Endodermal cell (in vitro differentiated cells): Measurements from ENCODE around the gene SGF29. TPM values are rescaled to one million over a fixed set of nuclear protein-coding genes. Genes with fewer than 3 reads are reported as not detected.

ENCODE experiments used
- DNase-seq: peaks from one replicate; pipeline ENCODE4 v3.0.0-alpha.2; 2017
- H3K27ac ChIP-seq: 2 replicates; pipeline ENCODE4 v1.5.1; 2013; ENCODE audit warnings: mild to moderate bottlenecking, low read depth, low read length, moderate library complexity
- H3K27me3 ChIP-seq: 2 replicates; pipeline ENCODE4 v1.6.1; 2013; ENCODE audit warnings: mild to moderate bottlenecking, low read length, moderate library complexity; ENCODE audit not compliant: insufficient read depth, control insufficient read depth, poor library complexity, severe bottlenecking
- H3K36me3 ChIP-seq: 2 replicates; pipeline ENCODE4 v1.7.0; 2013; ENCODE audit warnings: mild to moderate bottlenecking, low read length, moderate library complexity; ENCODE audit not compliant: control insufficient read depth, insufficient read depth
- H3K4me1 ChIP-seq: one replicate; pipeline ENCODE4 v1.7.0; 2013; ENCODE audit warnings: low read length; ENCODE audit not compliant: control insufficient read depth, insufficient read depth
- H3K4me3 ChIP-seq: 2 replicates; pipeline ENCODE4 v1.5.1; 2013; ENCODE audit warnings: mild to moderate bottlenecking, low read length, moderate library complexity
- H3K9ac ChIP-seq: 2 replicates; pipeline ENCODE4 v1.6.1; 2013; ENCODE audit warnings: mild to moderate bottlenecking, low read length, moderate library complexity; ENCODE audit not compliant: poor library complexity, severe bottlenecking; ENCODE audit errors: extremely low read depth
- H3K9me3 ChIP-seq: 2 replicates; pipeline ENCODE4 v1.6.1; 2013; ENCODE audit warnings: mild to moderate bottlenecking, low read length, moderate library complexity; ENCODE audit not compliant: control insufficient read depth
- H3K27ac Mint-ChIP-seq: 2 replicates; pipeline ENCODE4 v1.8.0; 2020; ENCODE audit warnings: mixed read lengths
- H3K27me3 Mint-ChIP-seq: 2 replicates; pipeline ENCODE4 v1.8.0; 2021; ENCODE audit warnings: mild to moderate bottlenecking, mixed read lengths; ENCODE audit not compliant: insufficient read depth
- H3K36me3 Mint-ChIP-seq: 2 replicates; pipeline ENCODE4 v1.8.0; 2020; ENCODE audit warnings: low read depth, mixed read lengths
- H3K4me1 Mint-ChIP-seq: 2 replicates; pipeline ENCODE4 v1.8.0; 2020; ENCODE audit warnings: mixed read lengths
- H3K4me3 Mint-ChIP-seq: 2 replicates; pipeline ENCODE4 v1.8.0; 2020; ENCODE audit warnings: mild to moderate bottlenecking, moderate library complexity, mixed read lengths
- H3K9me3 Mint-ChIP-seq: 2 replicates; pipeline ENCODE4 v1.8.0; 2020; ENCODE audit warnings: mild to moderate bottlenecking, mixed read lengths
- WGBS, 2 experiments: methylation state at CpG; one replicate each; pipeline versions ENCODE4 v1.1.5 to v1.1.7; 2013; ENCODE audit warnings: missing lambda C conversion rate in 2 of 2, mixed read lengths in 1 of 2; ENCODE audit not compliant: insufficient coverage in 1 of 2, insufficient read length in 1 of 2; 5-methylcytosine and 5-hydroxymethylcytosine counted together
- total RNA-seq, 2 donors: library from RNA; stranded (reverse); fragmentation: NEBNext Ultra II Directional in 1 of 2; extraction: Animal tissue kit (Norgen Biotek cat#: 25700) in 1 of 2; gene quantifications; 2 replicates in 1 of 2; 3 replicates in 1 of 2; pipeline ENCODE4 v1.2.1, GENCODE V29; 2021
- TF ChIP-seq, protein P1 (sequence below): fragments of 200-600 bp; sonication (generic); conservative IDR thresholded peaks from 2 replicates; pipeline ENCODE4 v1.5.0; 2021; ENCODE audit warnings: antibody characterized with exemption, mild to moderate bottlenecking

Gene SGF29
- total RNA-seq, 2 donors from 2014 or later = 16.5 to 18.9 TPM

DNA sequence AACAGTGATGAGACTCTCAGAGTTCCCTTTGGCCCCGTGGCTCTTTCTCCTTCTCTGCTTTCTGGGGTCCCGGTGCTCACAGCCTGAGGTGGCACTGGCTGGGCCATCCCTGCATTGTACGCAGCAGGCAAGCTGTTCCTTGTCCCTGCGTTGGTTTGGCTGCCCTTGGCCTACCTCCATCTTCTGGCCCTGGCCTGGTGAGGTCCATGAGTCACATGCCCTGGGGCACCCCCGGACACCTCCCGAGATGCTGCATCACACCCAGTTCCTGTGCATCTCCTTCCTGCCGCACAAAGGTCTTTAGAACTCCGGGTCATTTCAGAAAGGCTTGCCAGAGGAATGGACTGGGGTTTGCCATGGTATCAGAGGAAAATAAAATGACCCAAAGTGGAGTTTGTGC lies 33.7 kb downstream of the SGF29 start:
- no peak for DNase-seq
- Histone ChIP-seq H3K4me1 (no peaks in the 10 kb centered on the region), H3K4me3 (no peak overlapping the region), H3K36me3 (peaks cover 20% of the 10 kb centered on the region), H3K27me3 (no peaks in the 10 kb centered on the region), H3K9me3 (no peaks in the 10 kb centered on the region), H3K27ac (no peak overlapping the region), H3K9ac (no peak overlapping the region)
- 91 to 96% methylated on average over 6 to 8 of the region's 8 CpGs for WGBS, 2 experiments
- H3K9me3 Mint-ChIP-seq = no peaks in the 10 kb centered on the region
- H3K27ac Mint-ChIP-seq = no peak overlapping the region
- H3K36me3 Mint-ChIP-seq = peaks cover 57% of the 10 kb centered on the region
- no peaks in the 10 kb centered on the region for H3K4me1 Mint-ChIP-seq
- H3K27me3 Mint-ChIP-seq = no peaks in the 10 kb centered on the region
- H3K4me3 Mint-ChIP-seq = no peak overlapping the region
- TF ChIP-seq, protein P1, sequence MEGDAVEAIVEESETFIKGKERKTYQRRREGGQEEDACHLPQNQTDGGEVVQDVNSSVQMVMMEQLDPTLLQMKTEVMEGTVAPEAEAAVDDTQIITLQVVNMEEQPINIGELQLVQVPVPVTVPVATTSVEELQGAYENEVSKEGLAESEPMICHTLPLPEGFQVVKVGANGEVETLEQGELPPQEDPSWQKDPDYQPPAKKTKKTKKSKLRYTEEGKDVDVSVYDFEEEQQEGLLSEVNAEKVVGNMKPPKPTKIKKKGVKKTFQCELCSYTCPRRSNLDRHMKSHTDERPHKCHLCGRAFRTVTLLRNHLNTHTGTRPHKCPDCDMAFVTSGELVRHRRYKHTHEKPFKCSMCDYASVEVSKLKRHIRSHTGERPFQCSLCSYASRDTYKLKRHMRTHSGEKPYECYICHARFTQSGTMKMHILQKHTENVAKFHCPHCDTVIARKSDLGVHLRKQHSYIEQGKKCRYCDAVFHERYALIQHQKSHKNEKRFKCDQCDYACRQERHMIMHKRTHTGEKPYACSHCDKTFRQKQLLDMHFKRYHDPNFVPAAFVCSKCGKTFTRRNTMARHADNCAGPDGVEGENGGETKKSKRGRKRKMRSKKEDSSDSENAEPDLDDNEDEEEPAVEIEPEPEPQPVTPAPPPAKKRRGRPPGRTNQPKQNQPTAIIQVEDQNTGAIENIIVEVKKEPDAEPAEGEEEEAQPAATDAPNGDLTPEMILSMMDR = no peak

DNA sequence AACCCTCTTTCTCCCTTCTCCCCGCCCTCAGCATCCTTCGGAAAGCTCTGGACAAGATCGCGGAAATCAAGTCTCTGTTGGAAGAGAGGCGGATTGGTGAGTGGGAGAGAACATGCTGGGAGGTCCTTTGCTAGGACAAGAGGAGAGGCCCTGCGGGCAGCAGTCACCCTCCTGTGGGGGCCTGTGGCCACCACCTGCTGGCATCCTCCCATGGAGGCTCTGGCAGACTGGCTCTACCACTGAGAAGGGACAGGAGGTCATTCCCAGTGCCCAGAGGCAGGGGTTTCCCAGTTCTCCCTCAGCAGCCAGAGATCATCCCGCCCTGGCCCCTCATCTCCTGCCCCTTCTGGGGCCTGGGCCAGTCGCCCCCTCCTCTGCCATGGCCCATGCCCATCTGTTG lies 35.3 kb downstream of the SGF29 start:
- Histone ChIP-seq H3K27me3 (no peaks in the 10 kb centered on the region), H3K36me3 (peaks cover 11% of the 10 kb centered on the region), H3K4me1 (no peaks in the 10 kb centered on the region), H3K9ac (no peak overlapping the region), H3K27ac (no peak overlapping the region), H3K4me3 (no peak overlapping the region), H3K9me3 (no peaks in the 10 kb centered on the region)
- Mint-ChIP-seq H3K9me3 (no peaks in the 10 kb centered on the region), H3K36me3 (peaks cover 49% of the 10 kb centered on the region), H3K27ac (no peak overlapping the region), H3K4me3 (no peak overlapping the region), H3K27me3 (no peaks in the 10 kb centered on the region), H3K4me1 (no peaks in the 10 kb centered on the region)
- no peak for DNase-seq
- 84 to 95% methylated on average over 4 to 8 of the region's 8 CpGs for WGBS, 2 experiments
- TF ChIP-seq, protein P1 = no peak

DNA sequence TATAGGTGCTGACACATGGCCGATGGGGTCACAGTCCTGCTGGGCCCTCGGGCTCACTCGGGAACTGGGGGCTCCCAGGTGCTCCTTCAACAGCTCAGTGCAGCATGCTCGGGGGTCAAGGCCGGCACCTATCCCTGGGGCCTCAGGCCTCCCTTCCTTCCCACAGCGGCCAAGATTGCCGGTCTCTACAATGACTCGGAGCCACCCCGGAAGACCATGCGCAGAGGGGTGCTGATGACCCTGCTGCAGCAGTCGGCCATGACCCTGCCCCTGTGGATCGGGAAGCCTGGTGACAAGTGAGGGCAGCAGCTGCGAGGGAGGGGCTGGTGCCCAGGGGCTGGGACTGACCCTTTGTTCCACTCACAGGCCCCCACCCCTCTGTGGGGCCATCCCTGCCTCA lies 36.2 kb downstream of the SGF29 start:
- no peaks in the 10 kb centered on the region for H3K4me1 Mint-ChIP-seq
- Histone ChIP-seq H3K9ac (no peak overlapping the region), H3K27ac (no peak overlapping the region), H3K9me3 (no peaks in the 10 kb centered on the region), H3K27me3 (no peaks in the 10 kb centered on the region), H3K36me3 (peaks cover 9% of the 10 kb centered on the region), H3K4me1 (no peaks in the 10 kb centered on the region), H3K4me3 (no peak overlapping the region)
- H3K9me3 Mint-ChIP-seq = no peaks in the 10 kb centered on the region
- no peak for DNase-seq
- no peak overlapping the region for H3K27ac Mint-ChIP-seq
- peaks cover 45% of the 10 kb centered on the region for H3K36me3 Mint-ChIP-seq
- WGBS, 2 experiments = 94 to 100% methylated on average over 4 to 13 of the region's 13 CpGs
- no peak overlapping the region for H3K4me3 Mint-ChIP-seq
- TF ChIP-seq, protein P1 = no peak
- no peaks in the 10 kb centered on the region for H3K27me3 Mint-ChIP-seq
